ENCODE measurements around the gene MIX23. TPM values are rescaled to one million over a fixed set of nuclear protein-coding genes. Genes with fewer than 3 reads are reported as not detected.

MIX23 gene
- total RNA-seq, 4 donors from 2014 or later: 14.1 to 20.1 (median 18.9) TPM; not detected in 1

DNA sequence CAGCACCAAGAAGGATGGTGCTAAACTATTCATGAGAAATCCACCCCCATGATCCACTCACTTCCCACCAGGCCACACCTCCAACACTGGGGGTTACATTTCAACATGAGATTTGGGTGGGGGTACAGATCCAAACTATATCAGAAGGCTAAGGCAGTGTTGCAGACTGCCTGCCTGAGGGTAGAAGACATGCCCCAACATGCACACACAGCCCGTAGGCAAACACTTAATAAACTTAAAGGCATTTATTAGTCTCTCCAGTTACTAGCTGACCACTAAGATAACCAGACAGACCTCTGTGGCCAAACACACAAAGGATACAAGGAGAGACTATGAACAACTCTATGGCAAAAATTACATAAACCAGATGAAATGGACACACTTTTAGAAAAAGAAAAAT, 11.1 kb upstream of the MIX23 start:
- H3K27me3 ChIP-seq: no peaks in the 10 kb centered on the region
- H3K27ac ChIP-seq: no peak overlapping the region
- no peaks in the 10 kb centered on the region for H3K36me3 ChIP-seq
- DNase-seq: no peak
- H3K4me3 ChIP-seq: no peak overlapping the region
- H3K4me1 ChIP-seq: no peaks in the 10 kb centered on the region
- intact Hi-C loops (cut with DNase I; ENCODE audit: low total_unique reads): no loop called here
- no peaks in the 10 kb centered on the region for H3K9me3 ChIP-seq
- TF ChIP-seq, protein P1, sequence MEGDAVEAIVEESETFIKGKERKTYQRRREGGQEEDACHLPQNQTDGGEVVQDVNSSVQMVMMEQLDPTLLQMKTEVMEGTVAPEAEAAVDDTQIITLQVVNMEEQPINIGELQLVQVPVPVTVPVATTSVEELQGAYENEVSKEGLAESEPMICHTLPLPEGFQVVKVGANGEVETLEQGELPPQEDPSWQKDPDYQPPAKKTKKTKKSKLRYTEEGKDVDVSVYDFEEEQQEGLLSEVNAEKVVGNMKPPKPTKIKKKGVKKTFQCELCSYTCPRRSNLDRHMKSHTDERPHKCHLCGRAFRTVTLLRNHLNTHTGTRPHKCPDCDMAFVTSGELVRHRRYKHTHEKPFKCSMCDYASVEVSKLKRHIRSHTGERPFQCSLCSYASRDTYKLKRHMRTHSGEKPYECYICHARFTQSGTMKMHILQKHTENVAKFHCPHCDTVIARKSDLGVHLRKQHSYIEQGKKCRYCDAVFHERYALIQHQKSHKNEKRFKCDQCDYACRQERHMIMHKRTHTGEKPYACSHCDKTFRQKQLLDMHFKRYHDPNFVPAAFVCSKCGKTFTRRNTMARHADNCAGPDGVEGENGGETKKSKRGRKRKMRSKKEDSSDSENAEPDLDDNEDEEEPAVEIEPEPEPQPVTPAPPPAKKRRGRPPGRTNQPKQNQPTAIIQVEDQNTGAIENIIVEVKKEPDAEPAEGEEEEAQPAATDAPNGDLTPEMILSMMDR (IDR thresholded peaks at IDR 0.05): no peak
- TF ChIP-seq POLR2A (IDR thresholded peaks at IDR 0.05): no peak

DNA sequence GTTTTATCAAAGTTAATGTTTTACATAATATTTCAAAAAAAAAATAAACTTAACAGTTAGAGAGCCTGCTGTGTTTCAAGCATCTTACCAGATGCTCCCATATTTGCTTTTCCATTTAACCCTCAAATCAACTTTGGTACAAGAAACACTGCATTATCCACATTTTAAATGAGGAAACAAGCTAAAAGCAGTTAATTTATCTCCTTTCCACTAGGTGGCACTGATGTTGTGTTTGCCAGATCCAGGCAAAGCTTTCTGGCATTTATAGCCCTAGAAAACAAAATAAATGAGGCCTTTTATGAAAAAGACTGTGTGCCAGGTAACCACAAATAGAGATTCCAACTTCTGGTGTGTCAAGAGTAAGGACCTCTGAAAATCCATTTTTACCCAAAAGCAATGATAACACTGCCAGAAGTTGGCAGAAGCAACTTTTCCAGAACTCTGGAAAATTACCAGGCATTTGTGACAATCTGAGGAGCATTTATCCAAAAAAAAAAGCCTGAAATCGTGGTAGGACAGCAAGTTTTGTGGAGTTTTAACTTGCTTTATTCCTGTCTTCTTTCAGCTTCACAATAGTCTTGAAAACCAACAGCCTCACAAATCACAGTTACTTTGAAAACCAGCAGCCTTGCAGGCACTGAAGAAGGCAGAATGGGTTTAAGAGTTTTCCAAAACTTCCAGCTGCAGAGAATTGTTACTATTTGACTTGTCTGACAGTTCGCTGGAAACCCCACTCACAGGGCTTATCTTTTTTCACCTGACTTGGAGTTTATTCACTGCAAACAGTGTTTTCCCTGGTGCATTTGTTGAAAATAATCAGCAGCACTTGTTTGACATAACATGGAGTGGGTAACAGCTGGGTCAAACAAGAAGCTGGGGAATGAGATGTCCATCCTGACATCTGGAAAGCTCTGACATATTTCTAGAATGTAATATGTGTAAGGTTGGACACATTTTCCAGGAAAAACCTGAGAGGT, 10.1 kb upstream of the MIX23 start:
- Histone ChIP-seq H3K27me3 (no peaks in the 10 kb centered on the region), H3K27ac (peak overlapping the region; percentile 23 to 48), H3K9me3 (no peaks in the 10 kb centered on the region), H3K4me1 (no peaks in the 10 kb centered on the region), H3K4me3 (no peak overlapping the region), H3K36me3 (no peaks in the 10 kb centered on the region)
- intact Hi-C loops (cut with DNase I; ENCODE audit: low total_unique reads): no loop called here
- TF ChIP-seq POLR2A (IDR thresholded peaks at IDR 0.05): no peak
- TF ChIP-seq, protein P1 (IDR thresholded peaks at IDR 0.05): peak; percentile 56 to 69 (median 69)
- DNase-seq: no peak

DNA sequence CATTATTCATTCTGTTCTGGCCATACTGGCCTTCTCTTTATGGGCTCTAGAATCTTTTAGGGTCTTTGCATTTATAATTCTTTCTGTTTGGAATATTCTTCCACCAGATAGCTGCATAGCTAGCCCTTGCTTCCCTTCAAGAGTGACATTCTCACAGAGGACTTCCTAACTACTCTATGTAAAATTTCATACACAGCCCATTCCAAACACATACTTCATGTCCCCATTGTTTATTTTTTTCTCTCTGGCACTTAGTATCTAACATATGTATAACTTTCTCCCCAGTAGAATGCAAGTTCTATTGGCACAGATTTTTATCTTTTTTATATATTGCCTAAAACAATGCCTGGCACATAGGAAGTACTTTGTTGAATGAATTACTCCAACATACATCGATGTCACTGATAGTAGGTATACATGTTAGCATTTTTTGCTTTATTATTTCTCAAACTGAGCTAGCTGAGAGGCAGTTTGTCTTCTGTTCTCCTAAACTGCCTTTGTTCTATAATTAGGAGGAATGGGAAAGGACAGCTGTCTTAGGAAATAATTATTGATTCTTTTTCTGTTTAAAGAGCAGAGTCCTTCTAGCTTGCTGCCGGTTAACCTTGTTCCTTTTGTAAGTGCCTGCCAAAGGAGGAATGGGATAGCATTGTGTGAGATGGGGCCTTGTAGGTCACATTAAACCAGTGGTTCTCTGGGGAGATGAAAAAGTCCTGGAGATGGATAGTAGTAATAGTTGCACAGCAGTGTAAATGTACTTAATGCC, 8.8 kb upstream of the MIX23 start:
- no peaks in the 10 kb centered on the region for H3K9me3 ChIP-seq
- H3K36me3 ChIP-seq: no peaks in the 10 kb centered on the region
- DNase-seq: no peak
- H3K27me3 ChIP-seq: no peaks in the 10 kb centered on the region
- intact Hi-C loops (cut with DNase I; ENCODE audit: low total_unique reads): no loop called here
- TF ChIP-seq POLR2A (IDR thresholded peaks at IDR 0.05): no peak
- TF ChIP-seq, protein P1 (IDR thresholded peaks at IDR 0.05): no peak
- no peak overlapping the region for H3K4me3 ChIP-seq
- H3K4me1 ChIP-seq: no peaks in the 10 kb centered on the region
- no peak overlapping the region for H3K27ac ChIP-seq

DNA sequence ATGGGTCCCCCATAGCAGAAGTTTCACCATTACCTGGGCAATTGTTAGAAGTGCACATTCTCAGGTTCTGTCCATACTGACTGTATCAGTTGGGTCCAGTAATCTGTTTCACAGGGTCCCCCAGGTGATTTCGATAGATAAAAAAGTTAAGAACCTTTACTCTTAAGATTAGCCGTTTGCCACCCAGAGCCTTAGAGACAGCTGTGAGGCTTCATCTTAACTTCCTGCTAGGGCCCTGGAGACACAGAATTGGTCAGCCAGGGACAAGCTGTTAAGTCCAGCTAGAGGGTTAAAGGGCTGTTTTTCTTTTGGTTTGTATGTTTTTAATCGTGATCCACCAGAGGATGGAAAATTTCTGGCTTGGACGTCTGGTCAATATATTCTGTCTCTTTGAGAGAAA, 7.6 kb upstream of the MIX23 start:
- intact Hi-C loops (cut with DNase I; ENCODE audit: low total_unique reads): no loop called here
- Histone ChIP-seq H3K36me3 (no peaks in the 10 kb centered on the region), H3K4me3 (no peak overlapping the region), H3K27ac (peak overlapping the region in 1 of 2 donors; percentile 33), H3K27me3 (no peaks in the 10 kb centered on the region), H3K4me1 (no peaks in the 10 kb centered on the region), H3K9me3 (no peaks in the 10 kb centered on the region)
- TF ChIP-seq, protein P1 (IDR thresholded peaks at IDR 0.05): no peak
- no peak for TF ChIP-seq POLR2A (IDR thresholded peaks at IDR 0.05)
- DNase-seq: no peak

DNA sequence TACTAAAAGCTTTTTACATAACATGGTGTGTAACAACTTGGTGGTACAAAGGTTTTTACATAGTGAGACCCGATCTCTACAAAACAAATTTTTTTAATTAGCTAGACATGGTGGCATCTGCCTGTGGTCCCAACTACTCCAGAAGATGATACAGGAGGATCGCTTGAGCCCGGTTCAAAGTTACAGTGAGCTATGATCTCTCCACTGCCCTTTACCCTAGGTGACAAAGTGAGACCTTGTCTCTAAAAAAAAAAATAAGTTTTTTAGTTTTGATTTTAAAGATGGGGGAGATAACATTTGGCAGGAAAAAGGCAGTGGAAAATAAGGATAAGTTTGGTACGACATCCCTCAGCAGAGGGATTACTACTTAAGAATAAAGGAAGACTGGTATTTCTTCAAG, 6.9 kb upstream of the MIX23 start:
- no peaks in the 10 kb centered on the region for H3K9me3 ChIP-seq
- DNase-seq: no peak
- H3K4me3 ChIP-seq: no peak overlapping the region
- peak overlapping the region in 1 of 2 donors; percentile 33 for H3K27ac ChIP-seq
- H3K27me3 ChIP-seq: no peaks in the 10 kb centered on the region
- no peak for TF ChIP-seq POLR2A (IDR thresholded peaks at IDR 0.05)
- TF ChIP-seq, protein P1 (IDR thresholded peaks at IDR 0.05): no peak
- intact Hi-C loops (cut with DNase I; ENCODE audit: low total_unique reads): no loop called here
- no peaks in the 10 kb centered on the region for H3K36me3 ChIP-seq
- H3K4me1 ChIP-seq: no peaks in the 10 kb centered on the region
